Measurements from ENCODE around the gene FHIT.

GRCh38 chr3:60708191-60708975 is 542.9 kb downstream of the FHIT start:
- TF ChIP-seq POLR2AphosphoS5 (IDR thresholded peaks at IDR 0.05; ENCODE audit: low read depth, low read length) (no peak), TAF1 (IDR thresholded peaks at IDR 0.05; ENCODE audit: borderline replicate concordance, insufficient read depth, low read length) (no peak), REST (IDR thresholded peaks at IDR 0.05; ENCODE audit: insufficient read depth in 1 of 2, low read depth in 2 of 2, low read length in 2 of 2) (no peak), FOXP2 (optimal IDR thresholded peaks at IDR 0.05; ENCODE audit: borderline replicate concordance, extremely low read depth, extremely low read length, insufficient read depth) (no peak)
